Measurements from ENCODE around the gene FOXP2.

Gene FOXP2

DNA sequence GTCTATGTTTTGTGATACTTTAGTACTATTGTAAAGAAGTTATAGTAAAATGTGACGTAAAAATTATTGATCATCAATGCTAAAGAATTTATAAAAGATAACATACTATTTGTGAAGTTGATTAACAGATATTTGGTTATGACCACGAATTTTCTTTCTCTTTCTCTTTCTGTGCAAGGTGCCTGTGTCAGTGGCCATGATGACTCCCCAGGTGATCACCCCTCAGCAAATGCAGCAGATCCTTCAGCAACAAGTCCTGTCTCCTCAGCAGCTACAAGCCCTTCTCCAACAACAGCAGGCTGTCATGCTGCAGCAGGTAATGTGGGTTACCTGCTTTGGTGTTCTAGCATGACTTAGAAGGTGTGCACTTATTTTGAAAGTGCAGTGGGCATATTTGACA lies 213.7 kb downstream of the FOXP2 start:
- no peaks in the 10 kb centered on the region for H3K4me1 ChIP-seq (ENCODE audit: control insufficient read depth, insufficient read depth, low read length)
- H3K9me3 ChIP-seq (ENCODE audit: control insufficient read depth, low read length), result no peaks in the 10 kb centered on the region
- H3K27me3 ChIP-seq (ENCODE audit: control insufficient read depth, insufficient read depth, low read length), result no peaks in the 10 kb centered on the region
- H3K9ac ChIP-seq (ENCODE audit: low read length), result no peak overlapping the region
- H3K4me3 ChIP-seq (ENCODE audit: low read length), result no peak overlapping the region
- no peaks in the 10 kb centered on the region for H3K36me3 ChIP-seq (ENCODE audit: control insufficient read depth, insufficient read depth, low read length)

DNA sequence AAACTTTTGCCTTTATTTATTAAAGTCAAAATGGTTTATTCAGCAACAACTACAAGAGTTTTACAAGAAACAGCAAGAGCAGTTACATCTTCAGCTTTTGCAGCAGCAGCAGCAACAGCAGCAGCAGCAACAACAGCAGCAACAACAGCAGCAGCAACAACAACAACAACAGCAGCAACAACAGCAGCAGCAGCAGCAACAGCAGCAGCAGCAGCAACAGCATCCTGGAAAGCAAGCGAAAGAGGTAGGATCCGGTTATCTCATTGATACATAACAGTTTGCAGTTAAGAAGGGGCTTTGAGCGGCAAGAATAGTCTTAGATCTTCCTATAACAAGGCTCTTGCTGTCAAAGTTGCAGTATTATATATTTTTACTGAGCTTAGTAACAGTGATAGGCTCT lies 215.1 kb downstream of the FOXP2 start:
- Histone ChIP-seq H3K36me3 (ENCODE audit: control insufficient read depth, insufficient read depth, low read length) (no peaks in the 10 kb centered on the region), H3K4me1 (ENCODE audit: control insufficient read depth, insufficient read depth, low read length) (no peaks in the 10 kb centered on the region), H3K9me3 (ENCODE audit: control insufficient read depth, low read length) (no peaks in the 10 kb centered on the region), H3K27me3 (ENCODE audit: control insufficient read depth, insufficient read depth, low read length) (no peaks in the 10 kb centered on the region), H3K9ac (ENCODE audit: low read length) (no peak overlapping the region), H3K4me3 (ENCODE audit: low read length) (no peak overlapping the region)

DNA sequence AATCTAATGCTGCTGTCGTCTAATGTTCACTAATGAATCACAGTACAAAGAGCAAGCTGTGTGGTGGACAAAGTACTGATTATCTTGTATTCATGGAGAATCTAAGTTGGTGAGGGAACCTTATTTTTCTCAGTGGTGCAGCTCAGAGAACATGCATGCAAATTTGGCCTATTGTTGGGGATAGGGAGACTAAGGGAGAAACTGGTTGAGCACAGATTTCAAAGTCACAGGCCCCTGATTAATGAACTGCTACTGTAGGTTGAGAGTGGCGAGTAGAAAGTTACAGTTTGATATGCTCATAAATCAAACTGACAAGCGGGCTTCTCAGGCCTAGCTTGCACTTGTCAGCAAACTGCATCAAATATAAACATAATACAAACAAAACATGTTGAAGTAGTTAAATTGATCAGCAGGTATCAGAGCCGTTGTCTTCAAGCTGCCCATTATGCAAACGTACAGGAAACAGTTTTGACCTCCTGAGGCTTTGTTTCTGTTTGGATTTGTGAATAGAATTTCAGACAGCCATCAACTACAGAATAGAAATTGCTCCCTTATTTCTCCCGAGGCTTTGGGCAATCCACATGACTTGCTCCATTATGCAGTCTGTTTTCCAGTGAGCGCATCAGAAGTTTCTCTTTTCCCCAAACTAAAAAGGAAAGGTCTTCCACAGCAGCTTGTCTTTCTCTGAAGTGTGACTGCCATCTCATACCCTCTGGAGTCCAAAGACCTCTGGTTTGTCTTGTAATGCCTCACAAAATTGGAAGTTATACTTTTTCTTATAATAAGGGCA lies 215.8 kb downstream of the FOXP2 start:
- Histone ChIP-seq H3K9ac (ENCODE audit: low read length) (no peak overlapping the region), H3K4me3 (ENCODE audit: low read length) (no peak overlapping the region), H3K27me3 (ENCODE audit: control insufficient read depth, insufficient read depth, low read length) (no peaks in the 10 kb centered on the region), H3K4me1 (ENCODE audit: control insufficient read depth, insufficient read depth, low read length) (no peaks in the 10 kb centered on the region), H3K36me3 (ENCODE audit: control insufficient read depth, insufficient read depth, low read length) (no peaks in the 10 kb centered on the region), H3K9me3 (ENCODE audit: control insufficient read depth, low read length) (no peaks in the 10 kb centered on the region)

DNA sequence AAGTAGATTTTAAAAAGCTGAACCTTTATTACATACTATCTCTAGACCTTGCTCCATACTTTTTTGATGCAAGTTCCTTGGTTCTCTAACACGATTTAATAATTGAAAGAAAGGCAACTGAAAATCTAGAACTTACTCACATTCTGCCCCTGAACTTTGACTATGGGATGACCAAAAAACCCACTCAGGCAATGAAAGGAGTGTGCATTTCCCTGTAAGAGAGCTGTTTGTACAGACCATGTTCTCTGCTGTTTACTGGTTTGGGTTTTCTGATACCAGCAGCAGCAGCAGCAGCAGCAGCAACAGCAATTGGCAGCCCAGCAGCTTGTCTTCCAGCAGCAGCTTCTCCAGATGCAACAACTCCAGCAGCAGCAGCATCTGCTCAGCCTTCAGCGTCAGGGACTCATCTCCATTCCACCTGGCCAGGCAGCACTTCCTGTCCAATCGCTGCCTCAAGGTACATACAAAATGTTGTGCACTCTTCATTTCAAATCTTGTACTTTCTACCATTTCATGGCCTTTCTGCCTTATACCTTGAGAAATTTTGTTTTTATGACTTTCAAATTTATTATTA lies 216.7 kb downstream of the FOXP2 start:
- no peaks in the 10 kb centered on the region for H3K27me3 ChIP-seq (ENCODE audit: control insufficient read depth, insufficient read depth, low read length)
- no peak overlapping the region for H3K4me3 ChIP-seq (ENCODE audit: low read length)
- no peaks in the 10 kb centered on the region for H3K4me1 ChIP-seq (ENCODE audit: control insufficient read depth, insufficient read depth, low read length)
- no peak overlapping the region for H3K9ac ChIP-seq (ENCODE audit: low read length)
- no peaks in the 10 kb centered on the region for H3K9me3 ChIP-seq (ENCODE audit: control insufficient read depth, low read length)
- no peaks in the 10 kb centered on the region for H3K36me3 ChIP-seq (ENCODE audit: control insufficient read depth, insufficient read depth, low read length)

DNA sequence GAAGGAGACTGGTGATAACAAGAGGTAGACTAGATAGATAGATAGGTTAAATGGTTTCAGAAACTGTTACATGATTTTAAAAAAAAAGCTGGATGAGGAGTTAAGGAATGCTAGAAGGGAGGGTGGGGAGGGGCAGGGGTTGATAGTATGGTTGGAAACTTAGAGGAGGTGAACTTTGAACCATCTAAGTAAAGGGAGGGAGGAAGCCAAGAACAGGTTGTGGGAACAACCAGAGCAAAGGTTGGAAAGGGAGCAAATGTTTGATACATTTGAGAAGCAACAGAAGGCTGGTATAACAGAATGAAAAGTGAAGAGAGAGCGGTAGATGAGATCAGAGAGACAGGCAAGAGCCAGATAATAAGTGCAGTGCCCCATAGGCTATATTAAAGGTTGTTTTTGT lies 224.8 kb downstream of the FOXP2 start:
- Histone ChIP-seq H3K4me1 (ENCODE audit: control insufficient read depth, insufficient read depth, low read length) (no peaks in the 10 kb centered on the region), H3K36me3 (ENCODE audit: control insufficient read depth, insufficient read depth, low read length) (no peaks in the 10 kb centered on the region), H3K27me3 (ENCODE audit: control insufficient read depth, insufficient read depth, low read length) (no peaks in the 10 kb centered on the region), H3K9me3 (ENCODE audit: control insufficient read depth, low read length) (no peaks in the 10 kb centered on the region), H3K4me3 (ENCODE audit: low read length) (no peak overlapping the region), H3K9ac (ENCODE audit: low read length) (no peak overlapping the region)

DNA sequence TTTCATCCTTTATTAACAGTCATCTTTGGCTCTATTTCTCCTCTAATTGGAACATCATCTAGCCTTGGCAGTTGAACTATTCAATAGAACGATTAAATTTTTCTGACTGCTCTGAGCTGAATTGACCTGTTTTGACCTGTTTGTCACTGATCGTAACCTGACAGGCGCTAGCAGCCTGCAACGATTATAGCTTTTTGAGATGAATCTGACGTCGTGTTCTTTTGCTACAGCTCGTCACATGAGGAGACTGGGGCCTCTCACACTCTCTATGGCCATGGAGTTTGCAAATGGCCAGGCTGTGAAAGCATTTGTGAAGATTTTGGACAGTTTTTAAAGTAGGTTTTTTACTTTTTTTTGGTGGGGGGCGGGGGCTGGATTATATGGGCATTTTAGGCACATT lies 229.8 kb downstream of the FOXP2 start:
- Histone ChIP-seq H3K36me3 (ENCODE audit: control insufficient read depth, insufficient read depth, low read length) (no peaks in the 10 kb centered on the region), H3K9me3 (ENCODE audit: control insufficient read depth, low read length) (no peaks in the 10 kb centered on the region), H3K9ac (ENCODE audit: low read length) (no peak overlapping the region), H3K4me3 (ENCODE audit: low read length) (no peak overlapping the region), H3K27me3 (ENCODE audit: control insufficient read depth, insufficient read depth, low read length) (no peaks in the 10 kb centered on the region), H3K4me1 (ENCODE audit: control insufficient read depth, insufficient read depth, low read length) (no peaks in the 10 kb centered on the region)

DNA sequence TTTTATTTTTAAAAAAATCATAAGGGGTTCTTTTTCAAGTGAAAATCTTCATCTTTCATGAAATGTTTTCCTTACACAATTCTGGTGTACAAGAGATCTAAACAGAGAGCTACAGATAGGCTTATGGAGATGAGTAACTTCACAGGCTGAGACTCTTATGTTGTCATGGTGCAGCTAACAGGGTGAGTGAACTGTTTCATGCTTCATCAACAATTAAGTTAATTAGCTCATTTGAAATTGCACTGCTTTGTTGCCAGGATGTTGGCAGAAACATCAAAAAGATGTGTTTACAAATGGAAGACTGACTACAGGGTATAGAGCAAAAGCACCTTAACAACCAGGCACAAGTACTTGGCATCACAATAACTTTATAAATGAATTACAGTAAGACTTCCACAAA lies 230.8 kb downstream of the FOXP2 start:
- Histone ChIP-seq H3K9ac (ENCODE audit: low read length) (no peak overlapping the region), H3K4me3 (ENCODE audit: low read length) (no peak overlapping the region), H3K4me1 (ENCODE audit: control insufficient read depth, insufficient read depth, low read length) (no peaks in the 10 kb centered on the region), H3K27me3 (ENCODE audit: control insufficient read depth, insufficient read depth, low read length) (no peaks in the 10 kb centered on the region), H3K9me3 (ENCODE audit: control insufficient read depth, low read length) (no peaks in the 10 kb centered on the region), H3K36me3 (ENCODE audit: control insufficient read depth, insufficient read depth, low read length) (no peaks in the 10 kb centered on the region)

DNA sequence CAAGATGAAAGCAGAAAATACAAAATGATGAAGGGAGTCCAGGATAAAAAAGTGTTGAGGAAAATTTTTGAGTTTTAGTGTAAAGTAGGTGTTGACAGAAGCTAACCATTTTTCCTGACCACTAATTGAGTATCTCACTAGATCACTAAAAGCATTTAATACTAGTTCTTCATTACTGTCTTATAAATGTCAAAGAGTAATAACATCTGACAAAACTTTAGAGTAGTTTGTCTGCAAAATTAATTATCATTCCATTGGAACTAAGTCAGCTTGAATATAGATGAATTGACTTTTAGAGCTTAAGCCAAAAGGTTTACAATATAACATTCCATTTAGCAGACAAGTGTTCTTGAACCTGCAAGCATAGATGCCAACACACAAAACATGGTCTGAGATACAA lies 232.9 kb downstream of the FOXP2 start:
- H3K36me3 ChIP-seq (ENCODE audit: control insufficient read depth, insufficient read depth, low read length), result no peaks in the 10 kb centered on the region
- no peak overlapping the region for H3K9ac ChIP-seq (ENCODE audit: low read length)
- no peaks in the 10 kb centered on the region for H3K27me3 ChIP-seq (ENCODE audit: control insufficient read depth, insufficient read depth, low read length)
- no peak overlapping the region for H3K4me3 ChIP-seq (ENCODE audit: low read length)
- no peaks in the 10 kb centered on the region for H3K9me3 ChIP-seq (ENCODE audit: control insufficient read depth, low read length)
- no peaks in the 10 kb centered on the region for H3K4me1 ChIP-seq (ENCODE audit: control insufficient read depth, insufficient read depth, low read length)

DNA sequence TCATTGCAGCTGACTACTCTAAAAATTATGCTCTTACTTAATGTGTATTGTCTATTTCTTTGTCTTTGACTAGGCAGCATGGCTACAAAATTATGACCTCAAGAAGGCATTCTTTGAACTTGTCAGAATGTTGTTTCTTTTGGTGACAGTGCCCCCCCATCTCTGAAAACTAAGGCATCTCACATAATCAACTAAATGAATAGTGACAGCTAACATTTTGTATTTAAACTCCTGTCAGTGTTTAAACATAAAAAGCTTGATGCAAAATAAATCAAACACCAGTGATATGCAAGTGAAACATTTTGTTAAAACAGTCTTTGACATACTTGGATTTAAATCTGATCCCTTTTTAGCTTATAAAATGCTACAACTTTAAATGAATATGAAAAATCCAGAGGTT lies 233.5 kb downstream of the FOXP2 start:
- Histone ChIP-seq H3K9ac (ENCODE audit: low read length) (no peak overlapping the region), H3K36me3 (ENCODE audit: control insufficient read depth, insufficient read depth, low read length) (no peaks in the 10 kb centered on the region), H3K4me3 (ENCODE audit: low read length) (no peak overlapping the region), H3K27me3 (ENCODE audit: control insufficient read depth, insufficient read depth, low read length) (no peaks in the 10 kb centered on the region), H3K4me1 (ENCODE audit: control insufficient read depth, insufficient read depth, low read length) (no peaks in the 10 kb centered on the region), H3K9me3 (ENCODE audit: control insufficient read depth, low read length) (no peaks in the 10 kb centered on the region)

DNA sequence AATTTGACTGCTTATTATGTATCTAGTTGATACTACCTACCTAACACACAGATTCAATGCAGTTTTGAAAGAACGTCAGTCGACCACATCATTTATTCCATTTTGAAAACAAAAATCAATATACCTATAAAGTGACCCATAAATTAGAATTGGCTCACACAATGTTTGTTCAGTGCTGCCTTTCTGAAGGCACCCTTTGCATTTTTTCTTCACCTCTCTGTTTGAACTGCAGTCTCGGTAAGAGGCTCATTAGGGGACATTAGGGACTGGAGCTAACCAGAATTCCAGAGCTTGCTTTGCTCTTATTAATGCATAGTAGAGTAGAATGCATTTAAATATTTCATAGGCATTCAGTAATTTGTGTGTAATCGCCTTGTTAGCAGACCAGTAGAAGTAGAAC lies 234.1 kb downstream of the FOXP2 start:
- no peaks in the 10 kb centered on the region for H3K27me3 ChIP-seq (ENCODE audit: control insufficient read depth, insufficient read depth, low read length)
- no peaks in the 10 kb centered on the region for H3K4me1 ChIP-seq (ENCODE audit: control insufficient read depth, insufficient read depth, low read length)
- no peak overlapping the region for H3K4me3 ChIP-seq (ENCODE audit: low read length)
- no peaks in the 10 kb centered on the region for H3K9me3 ChIP-seq (ENCODE audit: control insufficient read depth, low read length)
- H3K9ac ChIP-seq (ENCODE audit: low read length), result no peak overlapping the region
- H3K36me3 ChIP-seq (ENCODE audit: control insufficient read depth, insufficient read depth, low read length), result no peaks in the 10 kb centered on the region

DNA sequence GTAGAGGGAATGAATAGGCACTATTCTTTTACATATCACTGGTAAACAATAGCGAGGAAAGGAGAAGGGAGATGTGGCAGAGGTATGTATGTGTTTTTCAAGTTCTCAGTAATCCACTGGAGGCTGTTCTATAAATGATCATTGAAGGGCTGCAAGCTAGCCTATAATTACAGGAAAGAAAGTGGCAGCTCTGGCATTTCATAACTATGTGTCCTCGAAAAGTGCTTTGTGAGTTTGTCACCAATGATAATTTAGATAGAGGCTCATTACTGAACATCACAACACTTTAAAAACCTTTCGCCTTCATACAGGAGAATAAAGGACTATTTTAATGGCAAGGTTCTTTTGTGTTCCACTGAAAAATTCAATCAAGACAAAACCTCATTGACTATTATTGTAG lies 235.1 kb downstream of the FOXP2 start:
- H3K9me3 ChIP-seq (ENCODE audit: control insufficient read depth, low read length), result no peaks in the 10 kb centered on the region
- no peaks in the 10 kb centered on the region for H3K27me3 ChIP-seq (ENCODE audit: control insufficient read depth, insufficient read depth, low read length)
- no peaks in the 10 kb centered on the region for H3K4me1 ChIP-seq (ENCODE audit: control insufficient read depth, insufficient read depth, low read length)
- no peak overlapping the region for H3K9ac ChIP-seq (ENCODE audit: low read length)
- no peaks in the 10 kb centered on the region for H3K36me3 ChIP-seq (ENCODE audit: control insufficient read depth, insufficient read depth, low read length)
- H3K4me3 ChIP-seq (ENCODE audit: low read length), result no peak overlapping the region

DNA sequence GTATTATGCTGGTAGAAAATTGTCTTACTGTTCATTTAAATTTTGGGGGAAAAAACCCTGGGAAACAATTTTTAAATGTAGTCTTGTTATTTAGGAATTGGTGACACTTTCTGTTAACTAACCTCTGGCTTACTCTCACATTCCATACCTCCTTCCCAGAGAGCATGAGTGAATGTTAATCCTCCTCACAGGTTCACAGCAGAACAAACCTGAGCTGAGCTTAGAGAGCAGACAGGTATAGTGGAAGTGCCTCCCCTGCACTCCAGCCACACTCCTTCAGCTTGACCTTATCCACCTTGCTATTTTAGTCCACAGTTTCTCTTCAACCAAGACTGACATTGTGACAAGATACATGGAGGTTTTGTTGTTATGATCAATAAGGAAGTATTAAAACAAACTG lies 235.9 kb downstream of the FOXP2 start:
- no peaks in the 10 kb centered on the region for H3K27me3 ChIP-seq (ENCODE audit: control insufficient read depth, insufficient read depth, low read length)
- H3K36me3 ChIP-seq (ENCODE audit: control insufficient read depth, insufficient read depth, low read length), result no peaks in the 10 kb centered on the region
- H3K9ac ChIP-seq (ENCODE audit: low read length), result no peak overlapping the region
- no peaks in the 10 kb centered on the region for H3K9me3 ChIP-seq (ENCODE audit: control insufficient read depth, low read length)
- H3K4me3 ChIP-seq (ENCODE audit: low read length), result no peak overlapping the region
- no peaks in the 10 kb centered on the region for H3K4me1 ChIP-seq (ENCODE audit: control insufficient read depth, insufficient read depth, low read length)

DNA sequence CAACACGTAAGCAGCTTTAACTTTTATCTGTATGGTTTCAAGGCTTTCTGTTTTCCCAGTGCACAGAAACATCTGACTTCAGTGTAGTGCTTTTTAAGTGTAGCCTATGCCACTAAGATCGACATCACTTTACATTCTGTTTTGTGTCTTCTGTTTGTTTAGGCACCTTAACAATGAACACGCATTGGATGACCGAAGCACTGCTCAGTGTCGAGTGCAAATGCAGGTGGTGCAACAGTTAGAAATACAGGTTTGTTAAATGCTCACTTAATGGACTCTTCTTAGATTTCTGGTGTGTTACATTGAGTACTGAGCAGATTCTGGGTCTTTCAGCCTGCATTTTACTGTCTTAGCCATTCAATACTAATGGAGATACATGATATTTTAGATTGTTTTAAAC lies 237.4 kb downstream of the FOXP2 start:
- Histone ChIP-seq H3K4me1 (ENCODE audit: control insufficient read depth, insufficient read depth, low read length) (no peaks in the 10 kb centered on the region), H3K27me3 (ENCODE audit: control insufficient read depth, insufficient read depth, low read length) (no peaks in the 10 kb centered on the region), H3K9ac (ENCODE audit: low read length) (no peak overlapping the region), H3K36me3 (ENCODE audit: control insufficient read depth, insufficient read depth, low read length) (no peaks in the 10 kb centered on the region), H3K4me3 (ENCODE audit: low read length) (no peak overlapping the region), H3K9me3 (ENCODE audit: control insufficient read depth, low read length) (no peaks in the 10 kb centered on the region)

Measured in mucosa of stomach (tissue), 1 donor.